Testis (tissue), 3 donors: Measurements from ENCODE around the gene ZYX. TPM values are rescaled to one million over a fixed set of nuclear protein-coding genes. Genes with fewer than 3 reads are reported as not detected.

Source experiments
- DNase-seq: peaks from one replicate; pipeline ENCODE4 v3.0.0-alpha.2; 2019
- H3K27ac ChIP-seq, 2 donors: fragments of 200-600 bp; sonication (generic); one replicate each; pipeline ENCODE4 v1.5.1; 2019
- H3K27me3 ChIP-seq: fragments of 200-600 bp; sonication (generic); one replicate; pipeline ENCODE4 v1.5.1; 2019
- H3K36me3 ChIP-seq: fragments of 200-600 bp; sonication (generic); one replicate; pipeline ENCODE4 v1.5.1; 2017; ENCODE audit warnings: low read depth; ENCODE audit errors: missing control alignments
- H3K4me1 ChIP-seq: fragments of 200-600 bp; sonication (generic); one replicate; pipeline ENCODE4 v1.5.1; 2019
- H3K4me3 ChIP-seq, 2 donors: fragments of 200-600 bp; sonication (generic); one replicate each; pipeline ENCODE4 v1.5.1; 2017 to 2019
- H3K9me3 ChIP-seq: fragments of 200-600 bp; sonication (generic); one replicate; pipeline ENCODE4 v1.5.1; 2017
- POLR2A ChIP-seq: fragments of 450-650 bp; IDR thresholded peaks from one replicate; pipeline ENCODE4 v1.6.1; 2017; ENCODE audit warnings: antibody characterized with exemption, mild to moderate bottlenecking, moderate library complexity
- WGBS, 2 donors: methylation state at CpG; one replicate each; pipeline ENCODE4 v1.1.5; 2018; 5-methylcytosine and 5-hydroxymethylcytosine counted together
- intact Hi-C: fragments of 100-400 bp; cut with DNase I; formaldehyde crosslinking; loops from one replicate; pipeline ENCODE4 v1.15.1; 2023; ENCODE audit warnings: low total_unique reads
- microRNA-seq, 2 donors: library from miRNA; unstranded; fragments of <30 nt; microRNA quantifications; one replicate each; pipeline ENCODE4, GENCODE V29; 2016; ENCODE audit warnings: borderline number of aligned reads in 2 of 2, borderline replicate concordance in 1 of 2
- polyA plus RNA-seq: library from polyadenylated mRNA; stranded (reverse); fragments of 350-450 nt; fragmentation: Illumina TruSeq; extraction: RNeasy Lipid Tissue Mini Kit (QIAGEN cat#74804); gene quantifications from one replicate; pipeline ENCODE4 v1.2.3, GENCODE V29; 2014; ENCODE audit warnings: low read depth, low replicate concordance; ENCODE audit not compliant: insufficient read depth
- small RNA-seq, 2 donors: library from RNA; depleted of rRNA; stranded (forward); fragments of <200 nt; gene quantifications; one replicate each; pipeline ENCODE3, GENCODE V24; 2016
- total RNA-seq, 2 donors: library from RNA; depleted of rRNA; stranded (reverse); fragments of >200 nt; gene quantifications; one replicate each; pipeline ENCODE4 v1.2.3, GENCODE V29; 2016
- TF ChIP-seq, protein P1 (sequence below), 3 experiments: fragments of 450-650 bp in 2 of 3; fragments of 200-600 bp in 1 of 3; sonication (generic) in 1 of 3; IDR thresholded peaks; one replicate each; pipeline ENCODE4 v1.5.1; 2016 to 2019; ENCODE audit warnings: antibody characterized with exemption in 3 of 3, mild to moderate bottlenecking in 2 of 3, moderate library complexity in 1 of 3

ZYX gene
- total and polyA plus RNA-seq, 3 donors from 2014 or later = 164 to 222 (median 190) TPM

DNA sequence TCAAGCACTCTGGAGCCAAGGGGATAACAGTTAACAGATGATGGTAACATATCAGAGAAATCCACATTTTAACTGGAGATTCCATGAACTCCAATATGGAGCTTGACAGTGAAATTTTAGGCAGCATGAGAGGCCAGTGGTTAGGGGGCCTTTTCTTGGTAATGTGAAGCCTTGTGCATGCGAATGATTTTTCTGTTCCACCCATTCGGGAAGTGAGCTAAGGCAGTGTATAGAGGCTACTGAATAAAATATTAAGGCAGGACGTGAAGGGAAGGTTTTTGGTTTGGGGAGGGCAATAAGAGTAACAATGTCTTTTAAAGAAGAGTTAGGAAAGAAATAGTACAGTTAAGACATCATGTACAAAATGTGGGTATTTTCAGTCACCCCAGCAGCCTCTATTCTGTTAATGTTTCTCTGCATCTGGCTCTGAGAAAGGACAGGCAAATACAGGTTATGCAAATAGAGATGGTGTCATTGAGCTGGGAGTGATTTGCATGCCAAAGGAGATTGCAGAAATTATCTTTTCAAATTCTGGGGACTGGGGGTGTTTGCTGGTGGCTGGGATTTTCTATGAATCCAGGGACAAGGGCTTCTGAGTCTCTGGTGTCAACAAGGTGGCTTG lies 55.3 kb downstream of the ZYX start:
- TF ChIP-seq POLR2A = no peak
- TF ChIP-seq, protein P1, sequence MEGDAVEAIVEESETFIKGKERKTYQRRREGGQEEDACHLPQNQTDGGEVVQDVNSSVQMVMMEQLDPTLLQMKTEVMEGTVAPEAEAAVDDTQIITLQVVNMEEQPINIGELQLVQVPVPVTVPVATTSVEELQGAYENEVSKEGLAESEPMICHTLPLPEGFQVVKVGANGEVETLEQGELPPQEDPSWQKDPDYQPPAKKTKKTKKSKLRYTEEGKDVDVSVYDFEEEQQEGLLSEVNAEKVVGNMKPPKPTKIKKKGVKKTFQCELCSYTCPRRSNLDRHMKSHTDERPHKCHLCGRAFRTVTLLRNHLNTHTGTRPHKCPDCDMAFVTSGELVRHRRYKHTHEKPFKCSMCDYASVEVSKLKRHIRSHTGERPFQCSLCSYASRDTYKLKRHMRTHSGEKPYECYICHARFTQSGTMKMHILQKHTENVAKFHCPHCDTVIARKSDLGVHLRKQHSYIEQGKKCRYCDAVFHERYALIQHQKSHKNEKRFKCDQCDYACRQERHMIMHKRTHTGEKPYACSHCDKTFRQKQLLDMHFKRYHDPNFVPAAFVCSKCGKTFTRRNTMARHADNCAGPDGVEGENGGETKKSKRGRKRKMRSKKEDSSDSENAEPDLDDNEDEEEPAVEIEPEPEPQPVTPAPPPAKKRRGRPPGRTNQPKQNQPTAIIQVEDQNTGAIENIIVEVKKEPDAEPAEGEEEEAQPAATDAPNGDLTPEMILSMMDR (IDR thresholded peaks at IDR 0.05) = no peak
- Histone ChIP-seq H3K9me3 (no peaks in the 10 kb centered on the region), H3K4me1 (no peaks in the 10 kb centered on the region), H3K4me3 (no peak overlapping the region), H3K36me3 (no peaks in the 10 kb centered on the region), H3K27ac (no peak overlapping the region), H3K27me3 (no peaks in the 10 kb centered on the region)
- intact Hi-C loops = no loop called here
- WGBS, 2 donors = 83 to 84% methylated on average over 3 of the region's 3 CpGs
- no peak for DNase-seq

DNA sequence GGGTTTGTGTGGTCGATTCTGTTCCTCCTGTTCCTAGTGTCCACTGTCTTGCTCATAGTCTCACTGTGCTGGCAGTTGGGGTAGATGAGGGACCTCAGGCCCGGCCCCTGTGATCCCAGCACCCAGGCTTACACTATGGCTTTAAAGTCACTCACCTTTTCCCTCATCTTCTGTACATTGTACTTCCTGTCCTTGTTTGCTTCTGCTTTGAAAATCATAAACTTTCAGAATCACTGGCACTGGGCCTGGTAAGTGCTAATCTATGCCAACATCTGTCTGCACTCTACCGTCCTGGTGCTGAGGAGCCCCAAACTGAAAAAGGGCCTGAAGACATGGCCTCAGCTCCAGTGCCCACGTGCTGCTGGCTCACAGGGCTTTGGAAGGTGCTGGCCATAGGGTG lies 56.4 kb downstream of the ZYX start:
- intact Hi-C loops = no loop called here
- H3K9me3 ChIP-seq = no peaks in the 10 kb centered on the region
- no peaks in the 10 kb centered on the region for H3K4me1 ChIP-seq
- H3K36me3 ChIP-seq = no peaks in the 10 kb centered on the region
- no peaks in the 10 kb centered on the region for H3K27me3 ChIP-seq
- WGBS, 2 donors = 77 to 81% methylated on average over 4 of the region's 4 CpGs
- H3K27ac ChIP-seq = no peak overlapping the region
- no peak overlapping the region for H3K4me3 ChIP-seq
- no peak for TF ChIP-seq POLR2A
- TF ChIP-seq, protein P1 (IDR thresholded peaks at IDR 0.05) = no peak
- DNase-seq = no peak

DNA sequence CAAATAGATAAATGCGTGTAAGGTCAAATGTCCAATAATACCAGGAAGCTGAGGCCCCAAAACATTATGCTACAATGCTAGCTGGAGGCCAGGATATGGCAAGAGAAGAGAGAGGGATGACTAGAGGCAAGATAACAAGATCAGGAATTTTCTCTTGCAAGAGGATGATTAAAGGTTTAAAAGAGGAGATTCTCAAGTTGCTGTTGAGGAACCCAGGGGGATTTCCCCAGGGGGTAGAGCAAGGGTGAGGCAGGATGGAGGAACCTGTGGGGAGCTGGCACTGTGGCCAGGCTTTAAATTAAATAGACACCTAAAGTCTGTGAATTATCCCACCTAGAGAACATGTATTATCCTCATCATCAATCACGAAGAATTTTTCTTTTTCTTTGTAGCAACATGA lies 58.7 kb downstream of the ZYX start:
- no peak overlapping the region for H3K4me3 ChIP-seq
- no peak for DNase-seq
- H3K36me3 ChIP-seq = no peaks in the 10 kb centered on the region
- no peaks in the 10 kb centered on the region for H3K27me3 ChIP-seq
- H3K27ac ChIP-seq = no peak overlapping the region
- intact Hi-C loops = no loop called here
- TF ChIP-seq, protein P1 (IDR thresholded peaks at IDR 0.05) = no peak
- TF ChIP-seq POLR2A = no peak
- WGBS, 2 donors = 90 to 93% methylated on average over 2 of the region's 2 CpGs
- H3K4me1 ChIP-seq = no peaks in the 10 kb centered on the region
- no peaks in the 10 kb centered on the region for H3K9me3 ChIP-seq

Small RNA genes within 50 kb of the gene (microRNA-seq; reads per million reads assigned to microRNA genes)
- gene MIR6892 = 0 to 1.4 reads per million in 2 donors

Small RNA genes within 50 kb of the gene (small RNA-seq; reads per million reads assigned to genes)
- gene MIR6892 = 0 to 1.9 reads per million in 2 donors

Other genes starting within 250 kb of the ZYX start
- gene PIP, start 249.3 kb upstream of the ZYX start, total RNA-seq = not detected
- gene PIP, start 249.3 kb upstream of the ZYX start, polyA plus RNA-seq = not detected
- gene TAS2R39, start 197.9 kb upstream of the ZYX start, total RNA-seq = not detected
- not detected for gene TAS2R39, start 197.9 kb upstream of the ZYX start, polyA plus RNA-seq
- not detected for gene TAS2R40, start 159.3 kb upstream of the ZYX start, total RNA-seq
- gene TAS2R40, start 159.3 kb upstream of the ZYX start, polyA plus RNA-seq = not detected
- gene GSTK1, start 117.9 kb upstream of the ZYX start, total RNA-seq = 100 to 1,000 TPM; 105 to 136 TPM
- gene GSTK1, start 117.9 kb upstream of the ZYX start, polyA plus RNA-seq = 169 TPM
- gene TMEM139, start 96.4 kb upstream of the ZYX start, total RNA-seq = 1 to 10 TPM; 1.1 to 2.2 TPM
- 5.3 TPM for gene TMEM139, start 96.4 kb upstream of the ZYX start, polyA plus RNA-seq
- 10 to 100 TPM; 23.6 to 26.5 TPM for gene CASP2, start 93.0 kb upstream of the ZYX start, total RNA-seq
- gene CASP2, start 93.0 kb upstream of the ZYX start, polyA plus RNA-seq = 20.7 TPM
- 1 to 10 TPM; 1.1 to 1.4 TPM for gene CLCN1, start 65.2 kb upstream of the ZYX start, total RNA-seq
- gene CLCN1, start 65.2 kb upstream of the ZYX start, polyA plus RNA-seq = 2.7 TPM
- gene FAM131B, start 18.6 kb upstream of the ZYX start, total RNA-seq = 1 to 10 TPM; 1.2 TPM
- gene FAM131B, start 18.6 kb upstream of the ZYX start, polyA plus RNA-seq = 1.2 TPM
- 1 to 10 TPM; 5.9 to 8.5 TPM for gene EPHA1, start 27.5 kb downstream of the ZYX start, total RNA-seq
- 9.8 TPM for gene EPHA1, start 27.5 kb downstream of the ZYX start, polyA plus RNA-seq
- not detected for gene TAS2R60, start 62.1 kb downstream of the ZYX start, total RNA-seq
- gene TAS2R60, start 62.1 kb downstream of the ZYX start, polyA plus RNA-seq = not detected
- under 1 TPM in 1 of 2 donors, not detected in 1; 0.55 TPM for gene TAS2R41, start 96.5 kb downstream of the ZYX start, total RNA-seq
- not detected for gene TAS2R41, start 96.5 kb downstream of the ZYX start, polyA plus RNA-seq
- 1 to 10 TPM; 2.7 to 6.5 TPM for gene CTAGE15, start 190.5 kb downstream of the ZYX start, total RNA-seq
- 3.0 TPM for gene CTAGE15, start 190.5 kb downstream of the ZYX start, polyA plus RNA-seq
- gene TCAF2, start 239.6 kb downstream of the ZYX start, total RNA-seq = 1 to 10 TPM; 3.1 to 5.0 TPM
- 3.6 TPM for gene TCAF2, start 239.6 kb downstream of the ZYX start, polyA plus RNA-seq